ELR (cell line): ENCODE measurements around the gene PRR35.
A peak's percentile ranks its signal among the peaks of the same experiment; 100 is the strongest.

Source experiments
- DNase-seq: peaks from one replicate; pipeline ENCODE4 v3.0.0-alpha.2; 2015; ENCODE audit warnings: low read depth

PRR35 gene

GRCh38 chr16:528111-529011 is 31.8 kb upstream of the PRR35 start:
- peak; percentile 90 for DNase-seq

GRCh38 chr16:529012-529575 is 31.1 kb upstream of the PRR35 start:
- no peak for DNase-seq

DNA sequence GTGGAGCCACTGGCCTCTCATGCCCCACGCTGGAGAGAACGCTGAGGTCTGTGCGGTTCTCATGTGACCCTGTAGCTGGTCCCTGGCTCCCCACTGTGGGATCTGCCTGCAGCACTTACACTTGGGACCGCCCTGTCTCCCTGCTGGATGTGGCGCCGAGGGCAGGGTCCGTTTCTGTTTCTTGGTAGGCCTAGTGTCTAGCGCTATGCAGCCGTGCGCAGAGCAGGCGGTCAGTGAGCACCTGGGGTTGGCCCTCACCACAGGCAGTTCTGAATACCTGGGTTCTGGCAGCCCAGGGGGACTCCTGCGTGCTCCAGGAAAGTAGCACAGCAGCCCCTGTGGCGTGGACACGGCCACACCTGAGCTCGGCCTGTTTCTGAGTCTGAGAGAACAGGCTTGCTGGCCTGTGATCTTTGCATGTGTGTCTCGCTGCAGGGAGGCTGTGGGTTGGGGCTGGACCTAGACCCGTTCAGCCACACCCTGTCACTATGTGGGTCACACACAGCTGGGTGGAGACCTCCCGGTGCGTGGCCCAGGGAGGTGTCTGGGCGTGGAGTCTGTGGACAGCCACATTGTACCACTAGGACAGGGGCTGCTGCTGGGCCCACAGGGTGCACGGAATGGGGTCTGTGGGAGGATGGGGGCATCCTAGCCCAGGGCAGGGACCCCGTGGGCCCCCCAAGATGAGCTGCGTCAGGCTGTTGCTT is 29.9 kb upstream of the PRR35 start:
- DNase-seq = no peak

DNA sequence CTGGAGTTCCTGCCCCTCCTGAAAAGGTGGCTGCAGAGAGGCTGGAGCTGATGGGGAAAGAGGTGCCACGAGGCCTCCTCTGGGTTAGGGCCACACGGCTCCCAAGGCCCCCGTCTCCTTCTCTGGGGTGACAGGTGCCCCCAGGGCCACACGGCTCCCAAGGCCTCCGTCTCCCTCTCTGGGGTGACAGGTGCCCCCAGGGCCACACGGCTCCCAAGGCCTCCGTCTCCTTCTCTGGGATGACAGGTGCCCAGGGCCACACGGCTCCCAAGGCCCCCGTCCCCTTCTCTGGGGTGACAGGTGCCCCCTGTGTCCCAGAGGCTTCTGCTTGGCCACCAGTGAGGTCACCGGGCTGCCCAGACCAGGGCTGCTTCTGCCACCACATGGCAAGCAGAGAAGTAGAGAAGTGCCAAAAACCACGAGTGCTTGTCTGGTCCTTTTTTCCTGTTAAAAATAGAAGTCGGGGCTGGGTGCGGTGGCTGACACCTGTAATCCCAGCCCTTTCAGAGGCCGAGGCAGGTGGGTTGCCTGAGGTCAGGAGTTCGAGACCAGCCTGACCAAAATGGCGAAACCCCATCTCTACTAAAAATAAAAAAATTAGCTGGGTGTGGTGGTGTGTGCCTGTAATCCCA is 28.6 kb upstream of the PRR35 start:
- DNase-seq = no peak

GRCh38 chr16:533391-534123 is 26.6 kb upstream of the PRR35 start:
- DNase-seq = peak; percentile 22

DNA sequence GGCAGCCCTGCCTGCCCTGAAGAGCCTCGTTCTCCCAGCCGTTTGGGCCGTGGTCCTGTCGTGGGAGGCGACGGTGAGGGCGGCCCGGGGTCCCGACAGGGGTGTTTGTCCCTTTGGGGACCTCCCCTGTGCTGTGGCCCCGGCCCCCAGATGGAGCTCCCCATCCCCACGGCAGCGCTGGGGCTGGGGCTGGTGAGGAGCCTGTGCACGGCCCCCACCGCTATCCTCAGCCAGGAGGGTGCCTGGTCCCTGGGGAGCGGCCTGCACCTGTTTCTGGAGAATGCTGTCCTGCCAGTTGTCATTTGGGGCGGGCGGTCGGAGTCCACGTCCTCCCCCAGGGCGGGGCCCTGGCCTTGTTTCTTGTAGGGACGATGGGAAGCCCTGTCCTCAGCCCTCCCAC is 26.1 kb upstream of the PRR35 start:
- no peak for DNase-seq

GRCh38 chr16:534856-535445 is 25.2 kb upstream of the PRR35 start:
- DNase-seq = no peak

DNA sequence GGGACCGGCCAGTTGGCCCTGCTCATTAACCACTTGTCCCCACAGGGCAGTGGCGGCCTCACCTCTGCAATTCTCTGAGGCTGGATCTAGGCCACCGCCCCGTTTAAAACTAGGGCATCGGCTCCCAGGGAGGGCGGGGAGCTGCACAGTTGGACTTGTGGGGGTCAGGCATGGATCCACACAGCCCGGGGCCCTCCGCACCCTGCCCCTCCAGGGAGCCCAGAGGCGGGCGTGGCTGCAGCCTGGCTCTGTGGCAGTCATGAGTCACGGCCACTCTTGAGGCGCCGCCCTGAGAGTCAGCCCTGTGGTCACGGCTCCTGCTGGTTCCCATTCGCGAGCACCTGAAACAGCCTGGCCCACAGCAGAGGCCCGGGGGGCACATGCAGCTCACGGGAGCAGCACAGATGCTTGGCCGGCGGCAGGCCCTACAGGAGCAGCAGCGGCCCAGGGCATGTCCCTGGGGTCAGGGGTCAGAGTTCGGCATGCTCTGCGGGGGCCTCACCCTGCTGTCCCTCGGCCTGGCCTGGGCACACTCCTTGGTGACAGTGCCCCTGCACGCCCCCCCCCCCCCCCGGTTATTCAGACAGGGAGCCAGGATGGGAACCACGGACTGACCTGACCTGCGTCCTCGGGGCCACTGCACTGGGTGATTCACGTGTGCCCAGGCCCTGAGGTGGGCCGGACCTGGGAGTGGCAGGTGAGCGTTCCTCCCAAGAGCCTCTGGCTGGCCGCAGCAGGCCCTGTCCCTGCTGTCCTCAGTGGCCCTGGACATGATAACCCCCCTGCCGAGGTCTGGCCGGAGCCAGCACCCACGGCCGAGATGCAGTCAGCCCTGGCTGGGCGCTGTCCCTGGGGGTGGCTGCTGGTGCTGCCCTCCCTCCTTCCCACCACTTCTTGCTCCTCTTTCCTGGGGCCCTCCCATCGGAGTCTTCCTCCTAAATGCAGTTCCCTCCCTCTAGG is 24.5 kb upstream of the PRR35 start:
- DNase-seq = peak; percentile 93

- DNase-seq = no peak
Measured at GRCh38 chr16:536746-537145, 23.4 kb upstream of the PRR35 start.

GRCh38 chr16:537415-538335 is 22.5 kb upstream of the PRR35 start:
- DNase-seq = no peak

DNA sequence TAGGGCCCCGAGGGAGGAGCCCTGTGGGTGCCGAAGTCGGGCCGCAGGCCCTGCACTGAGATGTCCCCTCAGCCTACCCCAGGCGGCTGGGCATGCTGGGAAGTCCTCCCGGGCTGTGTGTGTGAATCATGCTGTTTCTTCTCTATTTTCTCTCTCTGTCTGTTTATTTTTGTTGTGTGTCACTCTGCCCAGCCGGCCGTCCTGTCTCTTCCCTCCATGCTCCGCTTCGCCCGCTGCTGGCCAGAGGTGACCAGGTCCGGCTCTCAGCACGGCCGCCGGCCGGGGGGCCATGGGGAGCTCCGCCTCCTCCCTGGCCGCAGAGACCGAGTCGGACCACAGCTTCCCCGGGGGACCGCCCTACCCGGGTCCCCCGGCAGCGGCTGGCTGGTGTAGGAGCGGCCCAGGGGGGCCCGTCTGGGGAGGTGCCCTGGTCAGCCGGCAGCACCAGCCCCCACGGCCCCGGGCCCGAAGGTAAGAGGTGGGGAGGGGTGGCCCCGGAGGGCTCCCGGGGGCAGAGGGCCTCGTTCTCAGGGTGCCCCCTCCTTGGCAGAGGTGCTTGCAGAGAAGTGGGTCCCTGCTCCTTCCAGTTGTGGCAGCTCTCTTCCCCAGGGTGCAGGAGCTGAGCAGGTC is 20.2 kb upstream of the PRR35 start:
- peak; percentile 86 for DNase-seq

DNA sequence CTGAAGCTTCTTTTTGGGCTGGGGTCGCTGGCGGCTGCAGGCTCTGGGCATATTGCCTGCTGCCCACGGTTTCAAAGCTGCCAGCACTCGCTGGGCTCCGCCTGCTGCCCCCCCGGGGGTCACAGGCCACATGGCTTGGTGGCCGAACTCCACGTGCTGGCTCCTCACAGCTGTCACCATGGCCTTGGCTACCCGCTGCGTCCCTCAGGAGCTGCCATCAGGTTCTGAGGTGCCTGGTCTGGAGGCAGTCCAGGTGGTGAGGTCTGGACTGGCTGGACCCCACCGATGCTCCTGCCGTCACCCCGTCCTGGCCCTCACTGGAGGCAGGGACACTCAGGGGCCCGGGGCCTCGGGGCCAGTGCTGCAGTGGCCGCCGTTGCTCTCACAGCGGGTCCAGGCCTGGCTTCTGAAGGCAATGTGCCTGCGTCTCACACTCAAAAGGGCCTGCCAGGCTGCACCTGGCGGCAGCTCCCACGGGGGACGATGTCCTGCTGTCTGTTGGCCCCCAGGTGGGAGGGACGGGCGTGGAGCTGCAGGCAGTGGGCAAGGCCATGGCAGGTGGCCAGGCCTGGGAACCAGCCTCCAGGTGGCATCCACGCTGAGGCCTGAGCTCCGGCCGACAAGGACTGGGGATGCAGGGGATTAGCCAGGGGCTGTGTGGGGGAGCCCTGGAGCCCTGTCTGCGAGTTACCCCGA is 19.4 kb upstream of the PRR35 start:
- no peak for DNase-seq

- DNase-seq = no peak
Measured at GRCh38 chr16:543301-544164, 16.7 kb upstream of the PRR35 start.

DNA sequence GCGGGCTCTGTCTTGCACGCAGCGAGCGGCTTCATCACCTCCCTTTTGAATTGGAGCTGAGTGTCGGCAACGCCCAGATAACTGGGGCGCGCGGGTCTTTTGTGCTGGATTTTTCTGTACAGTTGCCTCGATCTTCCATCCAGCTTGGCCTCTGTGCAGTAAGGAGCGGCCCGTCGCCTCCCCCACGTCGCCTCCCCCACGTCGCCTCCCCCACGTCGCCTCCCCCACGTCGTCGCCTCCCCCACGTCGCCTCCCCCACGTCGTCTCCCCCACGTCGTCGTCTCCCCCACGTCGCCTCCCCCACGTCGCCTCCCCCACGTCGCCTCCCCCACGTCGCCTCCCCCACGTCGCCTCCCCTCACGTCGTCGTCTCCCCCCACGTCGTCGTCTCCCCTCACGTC is 15.7 kb upstream of the PRR35 start:
- DNase-seq = no peak

DNA sequence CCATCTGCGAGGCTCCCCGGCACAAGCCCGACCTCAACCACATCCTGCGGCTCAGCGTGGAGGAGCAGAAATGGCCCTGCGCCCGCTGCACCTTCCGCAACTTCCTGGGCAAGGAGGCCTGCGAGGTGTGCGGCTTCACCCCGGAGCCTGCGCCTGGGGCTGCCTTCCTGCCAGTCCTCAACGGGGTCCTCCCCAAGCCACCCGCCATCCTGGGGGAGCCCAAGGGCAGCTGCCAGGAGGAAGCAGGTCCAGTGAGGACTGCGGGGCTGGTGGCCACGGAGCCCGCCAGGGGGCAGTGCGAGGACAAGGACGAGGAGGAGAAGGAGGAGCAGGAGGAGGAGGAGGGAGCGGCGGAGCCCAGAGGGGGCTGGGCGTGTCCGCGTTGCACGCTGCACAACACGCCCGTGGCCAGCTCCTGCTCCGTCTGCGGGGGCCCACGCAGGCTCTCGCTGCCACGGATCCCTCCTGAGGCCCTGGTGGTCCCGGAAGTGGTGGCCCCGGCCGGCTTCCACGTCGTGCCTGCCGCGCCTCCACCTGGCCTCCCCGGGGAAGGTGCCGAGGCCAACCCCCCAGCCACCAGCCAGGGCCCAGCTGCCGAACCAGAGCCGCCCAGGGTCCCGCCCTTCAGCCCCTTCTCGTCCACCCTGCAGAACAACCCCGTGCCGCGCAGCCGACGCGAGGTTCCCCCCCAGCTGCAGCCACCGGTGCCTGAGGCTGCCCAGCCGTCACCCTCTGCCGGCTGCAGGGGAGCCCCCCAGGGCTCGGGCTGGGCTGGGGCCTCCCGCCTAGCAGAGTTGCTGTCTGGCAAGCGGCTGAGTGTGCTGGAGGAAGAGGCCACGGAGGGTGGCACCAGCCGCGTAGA is 13.1 kb upstream of the PRR35 start:
- peak; percentile 33 for DNase-seq

GRCh38 chr16:548586-548985 is 11.6 kb upstream of the PRR35 start:
- no peak for DNase-seq
